Endothelial cell of umbilical vein (primary cell): ENCODE results near the gene TMOD2. TPM values are rescaled to one million over a fixed set of nuclear protein-coding genes. Genes with fewer than 3 reads are reported as not detected.

Source experiments
- BruUV-seq: library from RNA; stranded (reverse); fragments of 400-500 nt; replicated peaks from 2 replicates; lab custom pipeline; 2021; lab: Mats Ljungman, UMichigan
- CTCF ChIA-PET: fragments of 300-600, 350-600 bp; sonication (Branson Sonifier 250); formaldehyde crosslinking; loops from one replicate; lab custom pipeline; 2021; ENCODE audit warnings: antibody characterized with exemption, inconsistent platforms; lab: Charles Lee
- POLR2A ChIA-PET: fragments of 300-600, 350-600 bp; sonication (Branson Sonifier 250); formaldehyde crosslinking; loops from one replicate; lab custom pipeline; 2021; ENCODE audit warnings: antibody characterized with exemption, inconsistent platforms; lab: Charles Lee
- DNase-seq: peaks from one replicate; pipeline ENCODE4 v3.0.0-alpha.2; 2011; ENCODE audit warnings: low read depth, low spot score
- FAIRE-seq: peaks from 2 replicates; lab custom pipeline; 2011; peaks lifted over from hg19 to GRCh38; lab: Jason Lieb, UNC
- H2AFZ ChIP-seq: 2 replicates; pipeline ENCODE4 v1.6.0; 2012; ENCODE audit warnings: low read depth, low read length, control low read depth, inconsistent platforms
- H3K27ac ChIP-seq: 2 replicates; pipeline ENCODE4 v1.5.1; 2011; ENCODE audit warnings: low read depth, mild to moderate bottlenecking, control low read depth, low read length, moderate library complexity; ENCODE audit not compliant: insufficient read depth
- H3K27me3 ChIP-seq, 2 experiments: 2 replicates each; pipeline versions ENCODE4 v1.6.0 to v1.6.1; 2011; ENCODE audit warnings: low read length in 2 of 2, mixed read lengths in 1 of 2; ENCODE audit not compliant: control insufficient read depth in 2 of 2, insufficient read depth in 2 of 2
- H3K36me3 ChIP-seq, 2 experiments: 2 replicates in 1 of 2; 3 replicates in 1 of 2; pipeline ENCODE4 v1.5.1; 2011; ENCODE audit warnings: low read length in 2 of 2, mild to moderate bottlenecking in 1 of 2, moderate library complexity in 1 of 2; ENCODE audit not compliant: control insufficient read depth in 2 of 2, insufficient read depth in 2 of 2; ENCODE audit errors: extremely low read depth in 1 of 2
- H3K4me1 ChIP-seq: 3 replicates; pipeline ENCODE4 v1.5.1; 2011; ENCODE audit warnings: mild to moderate bottlenecking, low read length; ENCODE audit not compliant: control insufficient read depth, insufficient read depth; ENCODE audit errors: extremely low read depth
- H3K4me2 ChIP-seq: 2 replicates; pipeline ENCODE4 v1.6.1; 2011; ENCODE audit warnings: low read length, control low read depth, mixed read lengths; ENCODE audit not compliant: insufficient read depth
- H3K4me3 ChIP-seq, 3 experiments: fragments of 200-600 bp in 1 of 3; sonication (generic), shearing (Covaris generic) in 1 of 3; replicated peaks in 1 of 3; 2 replicates each; pipeline ENCODE4 v1.5.1; 2011 to 2016; ENCODE audit warnings: control low read depth in 3 of 3, low read length in 3 of 3, mild to moderate bottlenecking in 2 of 3, inconsistent platforms in 1 of 3, low read depth in 1 of 3, moderate library complexity in 1 of 3; ENCODE audit not compliant: insufficient read depth in 1 of 3
- H3K79me2 ChIP-seq: 2 replicates; pipeline ENCODE4 v1.6.0; 2012; ENCODE audit warnings: low read length, inconsistent platforms; ENCODE audit not compliant: control insufficient read depth, insufficient read depth
- H3K9ac ChIP-seq: replicated peaks from 2 replicates; pipeline ENCODE3; 2011; ENCODE audit warnings: low read length, control low read depth; ENCODE audit not compliant: insufficient read depth; ENCODE audit errors: extremely low read depth
- H3K9me1 ChIP-seq: replicated peaks from 3 replicates; pipeline ENCODE4 v1.6.0; 2011; ENCODE audit warnings: mild to moderate bottlenecking, low read length; ENCODE audit not compliant: control insufficient read depth, insufficient read depth; ENCODE audit errors: extremely low read depth
- H3K9me3 ChIP-seq: replicated peaks from 2 replicates; pipeline ENCODE4 v1.5.1; 2012; ENCODE audit warnings: low read length, inconsistent platforms; ENCODE audit not compliant: control insufficient read depth, insufficient read depth
- H4K20me1 ChIP-seq: replicated peaks from 2 replicates; pipeline ENCODE3; 2011; ENCODE audit warnings: mild to moderate bottlenecking, low read length; ENCODE audit not compliant: control insufficient read depth, insufficient read depth; ENCODE audit errors: extremely low read depth
- EZH2 ChIP-seq: IDR thresholded peaks from 2 replicates; pipeline ENCODE4 v1.6.1; 2012; ENCODE audit warnings: borderline replicate concordance, low read depth, mild to moderate bottlenecking, moderate library complexity, low read length, inconsistent platforms; ENCODE audit not compliant: severe bottlenecking
- FOS ChIP-seq: IDR thresholded peaks from 2 replicates; pipeline ENCODE4 v1.6.1; 2011; ENCODE audit warnings: mild to moderate bottlenecking, low read length, moderate library complexity, borderline replicate concordance; ENCODE audit not compliant: insufficient read depth
- GATA2 ChIP-seq: IDR thresholded peaks from 2 replicates; pipeline ENCODE4 v1.7.0; 2011; ENCODE audit warnings: low read depth, mild to moderate bottlenecking, moderate library complexity, mixed read lengths, low read length; ENCODE audit not compliant: insufficient read length, insufficient read depth
- JUN ChIP-seq: IDR thresholded peaks from 2 replicates; pipeline ENCODE4 v1.6.1; 2011; ENCODE audit warnings: borderline replicate concordance, low read depth; ENCODE audit not compliant: insufficient read length, insufficient read depth
- MYC ChIP-seq: IDR thresholded peaks from one replicate; pipeline ENCODE4 v1.6.1; 2011; ENCODE audit warnings: mild to moderate bottlenecking, low read depth, low read length
- POLR2AphosphoS5 ChIP-seq: IDR thresholded peaks from 2 replicates; pipeline ENCODE4 v1.6.1; 2012; ENCODE audit warnings: low read depth, mild to moderate bottlenecking, control low read depth, low read length, moderate library complexity; ENCODE audit not compliant: insufficient read depth
- dilution Hi-C: fragments of 300-500 bp; cut with MboI; formaldehyde crosslinking; loops from one replicate; pipeline ENCODE4 v1.15.0; 2019; ENCODE audit warnings: low sequenced_read_pairs; ENCODE audit not compliant: extremely low pct_ligation_motif_present
- intact Hi-C: fragments of 100-400 bp; cut with micrococcal nuclease; formaldehyde crosslinking; loops from one replicate; pipeline ENCODE4 v1.10.0; 2022
- polyA plus RNA-seq, 4 experiments: library from polyadenylated mRNA; depleted of rRNA in 3 of 4; stranded (reverse) in 3 of 4; unstranded in 1 of 4; fragments of >200 nt; gene quantifications; 2 replicates each; pipeline versions ENCODE4 v1.2.1 to v1.2.3, GENCODE V29; 2011 to 2012; ENCODE audit warnings: missing spikeins in 1 of 4
- total RNA-seq: library from RNA; stranded (reverse); gene quantifications from 2 replicates; pipeline ENCODE4 v1.2.3, GENCODE V29; 2021

TMOD2 gene
- total and polyA plus RNA-seq, 2 donors (not counting 3 experiments of a cell fraction or from before 2014, with no cell fraction given), result 0.46 to 2.7 TPM

DNA sequence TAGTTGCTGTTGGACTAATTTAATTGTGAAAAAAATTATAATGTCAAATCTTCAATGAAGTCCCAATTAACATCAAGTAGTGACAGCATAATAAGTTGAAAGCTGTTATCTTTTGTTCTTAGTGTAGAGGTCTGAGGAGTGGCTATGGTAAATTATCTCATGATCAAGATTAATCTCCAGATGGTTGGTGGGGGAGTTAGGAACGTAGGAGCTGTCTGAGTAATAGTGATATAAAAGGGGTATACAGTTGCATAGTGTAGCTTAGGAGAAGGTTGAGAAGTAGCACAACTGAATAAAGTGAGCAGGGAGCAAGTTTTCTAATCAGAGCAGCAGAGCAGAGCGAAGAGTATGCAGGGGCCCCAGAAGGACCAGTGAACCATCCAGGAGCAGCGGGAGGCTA is 19.5 kb downstream of the TMOD2 start:
- H4K20me1 ChIP-seq, result no peaks in the 10 kb centered on the region
- H3K9me1 ChIP-seq, result no peaks in the 10 kb centered on the region
- no peak for FAIRE-seq
- no peak overlapping the region for H2AFZ ChIP-seq
- H3K9ac ChIP-seq, result no peak overlapping the region
- no peak for DNase-seq
- no peaks in the 10 kb centered on the region for H3K9me3 ChIP-seq
- H3K79me2 ChIP-seq, result no peaks in the 10 kb centered on the region
- ChIA-PET POLR2A (no interaction called here), CTCF (interaction anchor here (2.4 kb wide), 1 partner anchor 121 kb away, joined by 21 read pairs; no protein-coding TSS in a partner anchor)
- intact Hi-C loops, result no loop called here
- no peak overlapping the region for H3K27ac ChIP-seq
- no peak overlapping the region for H3K4me3 ChIP-seq
- peaks cover 0 to 5% of the 10 kb centered on the region in 2 experiments for H3K27me3 ChIP-seq
- dilution Hi-C loops, result no loop called here
- H3K36me3 ChIP-seq, result no peaks in the 10 kb centered on the region
- TF ChIP-seq FOS (no peak), POLR2AphosphoS5 (no peak), GATA2 (no peak), JUN (no peak), MYC (no peak)
- no peak overlapping the region for H3K4me2 ChIP-seq
- H3K4me1 ChIP-seq, result peaks cover 5% of the 10 kb centered on the region
- no TSS peak for BruUV-seq

DNA sequence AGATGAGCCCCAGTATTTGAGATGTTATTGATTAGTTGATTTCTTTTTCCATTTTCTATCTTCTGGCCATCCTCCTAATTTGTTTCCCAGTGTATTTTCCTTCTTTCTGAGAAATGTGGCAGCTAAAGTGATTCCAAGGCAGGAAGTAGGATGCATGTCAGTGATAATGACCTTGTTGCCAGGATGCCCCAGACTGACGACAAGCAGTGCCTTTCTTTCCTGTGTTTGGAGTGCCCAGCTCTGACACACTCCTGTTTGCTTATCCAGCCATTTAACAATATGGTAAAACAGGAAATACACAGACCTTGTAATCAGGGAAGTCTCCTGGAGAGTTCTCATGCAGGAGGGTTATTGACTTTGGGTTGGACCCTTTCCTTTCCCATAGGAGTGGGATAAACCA is 20.4 kb downstream of the TMOD2 start:
- H3K27ac ChIP-seq, result no peak overlapping the region
- no peaks in the 10 kb centered on the region for H3K36me3 ChIP-seq
- no TSS peak for BruUV-seq
- H3K4me1 ChIP-seq, result peaks cover 5% of the 10 kb centered on the region
- no peak overlapping the region for H3K4me3 ChIP-seq
- H3K4me2 ChIP-seq, result no peak overlapping the region
- ChIA-PET CTCF (interaction anchor here (10.1 kb wide), 1 partner anchor 122 kb away, joined by 942 read pairs; no protein-coding TSS in a partner anchor), POLR2A (no interaction called here)
- TF ChIP-seq EZH2, result no peak
- no peaks in the 10 kb centered on the region for H3K79me2 ChIP-seq
- H3K9me3 ChIP-seq, result no peaks in the 10 kb centered on the region
- intact Hi-C loops (no loop called here), dilution Hi-C loops (no loop called here)
- H2AFZ ChIP-seq, result no peak overlapping the region
- H3K27me3 ChIP-seq, result peaks cover 0 to 5% of the 10 kb centered on the region in 2 experiments
- FAIRE-seq, result no peak
- H3K9me1 ChIP-seq, result no peaks in the 10 kb centered on the region
- peak; percentile 6 for DNase-seq
- H3K9ac ChIP-seq, result no peak overlapping the region
- no peaks in the 10 kb centered on the region for H4K20me1 ChIP-seq
